Measurements from ENCODE around the gene IQCH. TPM values are rescaled to one million over a fixed set of nuclear protein-coding genes. Genes with fewer than 3 reads are reported as not detected.

Gene IQCH
- polyA plus RNA-seq, 3 donors, result 0.35 to 0.90 (median 0.45) TPM

Other genes with a start within 250 kb of the IQCH start
- gene SMAD3, start 189.2 kb upstream of the IQCH start, polyA plus RNA-seq, result 10 to 100 TPM in 2 of 3 donors, 1 to 10 TPM in 1; 8.5 to 45.3 (median 27.7) TPM
- gene AAGAB, start 125 bp upstream of the IQCH start, polyA plus RNA-seq, result 10 to 100 TPM in 2 of 3 donors, 1 to 10 TPM in 1; 9.5 to 20.8 (median 13.6) TPM

Measured in adipose tissue (tissue), 3 donors.